ENCODE data around the gene EML6. TPM values are rescaled to one million over a fixed set of nuclear protein-coding genes. Genes with fewer than 3 reads are reported as not detected.

Gene EML6
- total and polyA plus RNA-seq, 2 of the 8 experiments (the other 6 are each of a cell fraction or from before 2014, with no cell fraction given), result 1.2 to 1.6 TPM

DNA sequence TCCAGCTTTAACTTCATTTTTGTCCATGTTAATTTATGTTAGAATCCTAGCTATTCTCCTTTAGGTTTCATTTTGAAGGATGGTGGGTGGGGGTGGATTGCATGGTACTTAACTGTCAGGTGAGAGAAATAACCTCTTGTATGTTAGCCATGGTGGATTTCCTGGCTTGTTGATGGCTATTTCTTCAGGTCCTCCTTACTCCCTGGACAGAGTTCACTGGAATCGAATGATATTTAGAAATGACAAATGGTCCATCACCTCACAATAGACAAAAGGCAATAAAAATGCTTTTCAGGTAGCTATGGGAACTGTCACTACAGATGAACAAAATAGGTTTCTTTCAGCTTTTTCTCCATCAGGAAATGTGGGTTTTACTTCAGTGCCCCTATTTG lies 91.7 kb downstream of the EML6 start (continued):
- TF ChIP-seq KDM1A (IDR thresholded peaks at IDR 0.05; ENCODE audit: borderline replicate concordance, low read length) (no peak), EZH2 (IDR thresholded peaks at IDR 0.05; ENCODE audit: low read depth, low read length, severe bottlenecking) (no peak), CBX8 (IDR thresholded peaks at IDR 0.05; ENCODE audit: borderline replicate concordance, low read depth, low read length) (no peak), JUND (IDR thresholded peaks at IDR 0.05; ENCODE audit: low read length) (no peak), FOSL1 (IDR thresholded peaks at IDR 0.05; ENCODE audit: insufficient read depth, low read depth, low read length) (no peak), CTBP2 (IDR thresholded peaks at IDR 0.05; ENCODE audit: borderline replicate concordance, insufficient read depth, insufficient read length, low read length) (no peak)
